ENCODE results near the gene PDGFRB. TPM values are rescaled to one million over a fixed set of nuclear protein-coding genes. Genes with fewer than 3 reads are reported as not detected.
A peak's percentile ranks its signal among the peaks of the same experiment; 100 is the strongest.

PDGFRB gene
- total RNA-seq = 54.6 TPM
- long read RNA-seq, full-length matches to known transcripts = 1 of 51 reads
- long read RNA-seq, partial matches to known transcripts = 12 of 51 reads
- long read RNA-seq, other reads (novel, unspliced or antisense) = 38 of 51 reads

- intact Hi-C loops (cut with DNase I) = loop anchor here (2.0 kb wide), 1 partner anchor 15 kb away; no protein-coding TSS in a partner anchor
These were observed at the start of gene PDGFRB for GRCh38 chr5:150155258-150156026. TSS of gene PDGFRB (minus strand) at chr5:150155845. CDS start at chr5:150137047, 18,798 bp downstream.

GRCh38 chr5:150204590-150204960 is 48.9 kb upstream of the PDGFRB start:
- intact Hi-C loops (cut with DNase I) = no loop called here
- DNase-seq (ENCODE audit: low spot score) = no peak

More at GRCh38 chr5:150155258-150156026, at the start of gene PDGFRB:
- DNase-seq (ENCODE audit: low spot score) = peak; percentile 88

- no peak for DNase-seq (ENCODE audit: low spot score)
- intact Hi-C loops (cut with DNase I) = no loop called here
These were observed 48.4 kb upstream of the PDGFRB start for GRCh38 chr5:150203832-150204589.

GRCh38 chr5:150202501-150202900 is 46.9 kb upstream of the PDGFRB start:
- intact Hi-C loops (cut with DNase I) = no loop called here
- no peak for DNase-seq (ENCODE audit: low spot score)

- intact Hi-C loops (cut with DNase I) = no loop called here
These were observed 41.8 kb upstream of the PDGFRB start for GRCh38 chr5:150197476-150197875.

GRCh38 chr5:150196986-150197385 is 41.3 kb upstream of the PDGFRB start:
- DNase-seq (ENCODE audit: low spot score) = no peak
- intact Hi-C loops (cut with DNase I) = no loop called here

More at GRCh38 chr5:150197476-150197875, 41.8 kb upstream of the PDGFRB start:
- no peak for DNase-seq (ENCODE audit: low spot score)

GRCh38 chr5:150196514-150196913 is 40.9 kb upstream of the PDGFRB start:
- intact Hi-C loops (cut with DNase I) = no loop called here
- DNase-seq (ENCODE audit: low spot score) = no peak

- no peak for DNase-seq (ENCODE audit: low spot score)
- intact Hi-C loops (cut with DNase I) = no loop called here
These were observed 40.3 kb upstream of the PDGFRB start for GRCh38 chr5:150195736-150196485.

- DNase-seq (ENCODE audit: low spot score) = no peak
These were observed 36.8 kb upstream of the PDGFRB start for GRCh38 chr5:150192462-150192861.

GRCh38 chr5:150190987-150191386 is 35.3 kb upstream of the PDGFRB start:
- intact Hi-C loops (cut with DNase I) = no loop called here
- DNase-seq (ENCODE audit: low spot score) = no peak

More at GRCh38 chr5:150192462-150192861, 36.8 kb upstream of the PDGFRB start:
- intact Hi-C loops (cut with DNase I) = no loop called here

GRCh38 chr5:150190503-150190979 is 34.9 kb upstream of the PDGFRB start:
- intact Hi-C loops (cut with DNase I) = no loop called here
- DNase-seq (ENCODE audit: low spot score) = no peak

- DNase-seq (ENCODE audit: low spot score) = no peak
- intact Hi-C loops (cut with DNase I) = no loop called here
These were observed 34.3 kb upstream of the PDGFRB start, which contains the start of gene SLC6A7 for GRCh38 chr5:150189728-150190502. TSS of gene SLC6A7 (plus strand) at chr5:150190062. CDS start at chr5:150190328, 266 bp downstream.

GRCh38 chr5:150189326-150189725 is 33.7 kb upstream of the PDGFRB start:
- no peak for DNase-seq (ENCODE audit: low spot score)
- intact Hi-C loops (cut with DNase I) = no loop called here

GRCh38 chr5:150188146-150188842 is 32.6 kb upstream of the PDGFRB start:
- DNase-seq (ENCODE audit: low spot score) = no peak
- intact Hi-C loops (cut with DNase I) = no loop called here

- intact Hi-C loops (cut with DNase I) = no loop called here
- no peak for DNase-seq (ENCODE audit: low spot score)
These were observed 31.3 kb upstream of the PDGFRB start for GRCh38 chr5:150186897-150187296.

GRCh38 chr5:150186137-150186536 is 30.5 kb upstream of the PDGFRB start:
- intact Hi-C loops (cut with DNase I) = no loop called here
- DNase-seq (ENCODE audit: low spot score) = no peak

- DNase-seq (ENCODE audit: low spot score) = no peak
- intact Hi-C loops (cut with DNase I) = no loop called here
These were observed 29.6 kb upstream of the PDGFRB start for GRCh38 chr5:150184990-150185912.

Measured in cardiac septum (tissue), 1 donor.